HepG2 (cell line): ENCODE results near the gene TRIM8. TPM values are rescaled to one million over a fixed set of nuclear protein-coding genes. Genes with fewer than 3 reads are reported as not detected.

ENCODE experiments used
- EHMT2 ChIP-seq: fragments of 200-600 bp; sonication (generic); IDR thresholded peaks from 2 replicates; pipeline ENCODE4 v1.7.0; 2017; ENCODE audit warnings: antibody characterized with exemption, low read depth, low read length, borderline replicate concordance
- FOXA3 ChIP-seq: IDR thresholded peaks from 2 replicates; pipeline ENCODE4 v1.6.1; 2016; ENCODE audit warnings: missing genetic modification reagents, missing compliant biosample characterization
- NCOA2 ChIP-seq: sonication (generic); formaldehyde crosslinking; IDR thresholded peaks from 2 replicates; pipeline ENCODE4 v1.8.0; 2022; ENCODE audit warnings: inconsistent platforms
- NFYB ChIP-seq: sonication (generic); formaldehyde crosslinking; IDR thresholded peaks from 2 replicates; pipeline ENCODE4 v1.4.0; 2020; ENCODE audit warnings: missing genetic modification reagents
- PAX8 ChIP-seq: sonication (generic); formaldehyde crosslinking; IDR thresholded peaks from 2 replicates; pipeline ENCODE4 v1.8.0; 2022; ENCODE audit warnings: mild to moderate bottlenecking, missing genetic modification reagents, borderline replicate concordance
- TP53 ChIP-seq: sonication (generic); formaldehyde crosslinking; conservative IDR thresholded peaks from 2 replicates; pipeline ENCODE4 v1.4.0; 2020; ENCODE audit warnings: missing genetic modification reagents
- ZFP41 ChIP-seq: sonication (generic); formaldehyde crosslinking; IDR thresholded peaks from 2 replicates; pipeline ENCODE4 v1.4.0; 2020; ENCODE audit warnings: mild to moderate bottlenecking, missing genetic modification reagents, borderline replicate concordance
- ZNF709 ChIP-seq: sonication (generic); formaldehyde crosslinking; IDR thresholded peaks from 2 replicates; pipeline ENCODE4 v1.5.0; 2020; ENCODE audit warnings: mild to moderate bottlenecking, missing genetic modification reagents
- ZNF841 ChIP-seq: sonication (generic); formaldehyde crosslinking; IDR thresholded peaks from 2 replicates; pipeline ENCODE4 v1.8.1; 2023; ENCODE audit warnings: missing genetic modification reagents, borderline replicate concordance
- ZSCAN12 ChIP-seq: sonication (generic); formaldehyde crosslinking; IDR thresholded peaks from 2 replicates; pipeline ENCODE4 v1.9.0; 2021; ENCODE audit warnings: mild to moderate bottlenecking, missing genetic modification reagents
- polyA plus RNA-seq, 8 experiments: library from polyadenylated mRNA; depleted of rRNA in 3 of 8; stranded (reverse) in 7 of 8; unstranded in 1 of 8; fragments of >200 nt; fragmentation: Illumina TruSeq in 4 of 8; extraction: Trizol in 4 of 8; gene quantifications; 2 replicates each; pipeline versions ENCODE4 v1.2.1 to v1.2.3, GENCODE V29; 2011 to 2016; ENCODE audit warnings: low read depth in 4 of 8, missing spikeins in 1 of 8, mixed read lengths in 1 of 8; ENCODE audit not compliant: insufficient read depth in 1 of 8
- total RNA-seq, 5 experiments: library from RNA; depleted of rRNA; stranded (reverse); fragments of >200 nt; fragmentation: Illumina TruSeq; extraction: Trizol; gene quantifications; 2 replicates each; pipeline ENCODE4 v1.2.3, GENCODE V29; 2016; ENCODE audit warnings: low read depth in 1 of 5
- TF ChIP-seq, protein P1 (sequence below): sonication (generic); formaldehyde crosslinking; IDR thresholded peaks from 2 replicates; pipeline ENCODE4 v1.5.0; 2020; ENCODE audit warnings: mild to moderate bottlenecking, missing genetic modification reagents, borderline replicate concordance
- TF ChIP-seq, protein P2 (sequence below): sonication (generic); formaldehyde crosslinking; IDR thresholded peaks from 2 replicates; pipeline ENCODE4 v1.4.0; 2020; ENCODE audit warnings: mild to moderate bottlenecking, low read depth, missing genetic modification reagents
- TF ChIP-seq, protein P3 (sequence below): sonication (generic); formaldehyde crosslinking; IDR thresholded peaks from 2 replicates; pipeline ENCODE4 v1.5.1; 2020; ENCODE audit warnings: missing genetic modification reagents, mild to moderate bottlenecking, borderline replicate concordance
- TF ChIP-seq, protein P4 (sequence below): IDR thresholded peaks from 2 replicates; pipeline ENCODE4 v1.6.1; 2016; ENCODE audit warnings: low read depth, missing genetic modification reagents, missing compliant biosample characterization

The TRIM8 gene
- total and polyA plus RNA-seq, 2 of the 13 experiments (the other 11 are each of a cell fraction or from before 2014, with no cell fraction given), result 38.9 to 66.5 TPM

DNA sequence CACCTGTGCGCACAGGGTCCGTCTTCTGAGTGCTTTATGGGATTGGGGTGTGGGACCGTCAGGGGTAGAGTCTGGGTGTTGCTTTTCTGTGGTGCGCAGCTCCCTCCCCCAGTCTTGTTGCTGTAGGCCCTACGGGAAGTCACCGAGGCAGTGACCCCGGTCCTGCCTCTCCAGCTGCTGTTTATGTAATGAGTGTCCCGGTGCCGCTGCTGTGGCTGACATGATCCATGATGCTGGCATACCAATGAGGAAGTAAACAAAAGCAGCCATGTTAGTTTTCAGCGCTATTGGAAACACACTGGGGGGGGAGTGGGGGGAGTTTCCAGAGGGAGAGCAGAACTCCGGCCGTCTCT lies 1.1 kb downstream of the TRIM8 start (continued):
- TF ChIP-seq, protein P1, sequence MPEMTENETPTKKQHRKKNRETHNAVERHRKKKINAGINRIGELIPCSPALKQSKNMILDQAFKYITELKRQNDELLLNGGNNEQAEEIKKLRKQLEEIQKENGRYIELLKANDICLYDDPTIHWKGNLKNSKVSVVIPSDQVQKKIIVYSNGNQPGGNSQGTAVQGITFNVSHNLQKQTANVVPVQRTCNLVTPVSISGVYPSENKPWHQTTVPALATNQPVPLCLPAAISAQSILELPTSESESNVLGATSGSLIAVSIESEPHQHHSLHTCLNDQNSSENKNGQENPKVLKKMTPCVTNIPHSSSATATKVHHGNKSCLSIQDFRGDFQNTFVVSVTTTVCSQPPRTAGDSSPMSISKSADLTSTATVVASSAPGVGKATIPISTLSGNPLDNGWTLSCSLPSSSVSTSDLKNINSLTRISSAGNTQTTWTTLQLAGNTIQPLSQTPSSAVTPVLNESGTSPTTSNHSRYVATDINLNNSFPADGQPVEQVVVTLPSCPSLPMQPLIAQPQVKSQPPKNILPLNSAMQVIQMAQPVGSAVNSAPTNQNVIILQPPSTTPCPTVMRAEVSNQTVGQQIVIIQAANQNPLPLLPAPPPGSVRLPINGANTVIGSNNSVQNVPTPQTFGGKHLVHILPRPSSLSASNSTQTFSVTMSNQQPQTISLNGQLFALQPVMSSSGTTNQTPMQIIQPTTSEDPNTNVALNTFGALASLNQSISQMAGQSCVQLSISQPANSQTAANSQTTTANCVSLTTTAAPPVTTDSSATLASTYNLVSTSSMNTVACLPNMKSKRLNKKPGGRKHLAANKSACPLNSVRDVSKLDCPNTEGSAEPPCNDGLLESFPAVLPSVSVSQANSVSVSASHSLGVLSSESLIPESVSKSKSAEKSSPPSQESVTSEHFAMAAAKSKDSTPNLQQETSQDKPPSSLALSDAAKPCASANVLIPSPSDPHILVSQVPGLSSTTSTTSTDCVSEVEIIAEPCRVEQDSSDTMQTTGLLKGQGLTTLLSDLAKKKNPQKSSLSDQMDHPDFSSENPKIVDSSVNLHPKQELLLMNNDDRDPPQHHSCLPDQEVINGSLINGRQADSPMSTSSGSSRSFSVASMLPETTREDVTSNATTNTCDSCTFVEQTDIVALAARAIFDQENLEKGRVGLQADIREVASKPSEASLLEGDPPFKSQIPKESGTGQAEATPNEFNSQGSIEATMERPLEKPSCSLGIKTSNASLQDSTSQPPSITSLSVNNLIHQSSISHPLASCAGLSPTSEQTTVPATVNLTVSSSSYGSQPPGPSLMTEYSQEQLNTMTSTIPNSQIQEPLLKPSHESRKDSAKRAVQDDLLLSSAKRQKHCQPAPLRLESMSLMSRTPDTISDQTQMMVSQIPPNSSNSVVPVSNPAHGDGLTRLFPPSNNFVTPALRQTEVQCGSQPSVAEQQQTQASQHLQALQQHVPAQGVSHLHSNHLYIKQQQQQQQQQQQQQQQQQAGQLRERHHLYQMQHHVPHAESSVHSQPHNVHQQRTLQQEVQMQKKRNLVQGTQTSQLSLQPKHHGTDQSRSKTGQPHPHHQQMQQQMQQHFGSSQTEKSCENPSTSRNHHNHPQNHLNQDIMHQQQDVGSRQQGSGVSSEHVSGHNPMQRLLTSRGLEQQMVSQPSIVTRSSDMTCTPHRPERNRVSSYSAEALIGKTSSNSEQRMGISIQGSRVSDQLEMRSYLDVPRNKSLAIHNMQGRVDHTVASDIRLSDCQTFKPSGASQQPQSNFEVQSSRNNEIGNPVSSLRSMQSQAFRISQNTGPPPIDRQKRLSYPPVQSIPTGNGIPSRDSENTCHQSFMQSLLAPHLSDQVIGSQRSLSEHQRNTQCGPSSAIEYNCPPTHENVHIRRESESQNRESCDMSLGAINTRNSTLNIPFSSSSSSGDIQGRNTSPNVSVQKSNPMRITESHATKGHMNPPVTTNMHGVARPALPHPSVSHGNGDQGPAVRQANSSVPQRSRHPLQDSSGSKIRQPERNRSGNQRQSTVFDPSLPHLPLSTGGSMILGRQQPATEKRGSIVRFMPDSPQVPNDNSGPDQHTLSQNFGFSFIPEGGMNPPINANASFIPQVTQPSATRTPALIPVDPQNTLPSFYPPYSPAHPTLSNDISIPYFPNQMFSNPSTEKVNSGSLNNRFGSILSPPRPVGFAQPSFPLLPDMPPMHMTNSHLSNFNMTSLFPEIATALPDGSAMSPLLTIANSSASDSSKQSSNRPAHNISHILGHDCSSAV (CRISPR knock-in tag), result no peak
- TF ChIP-seq ZNF709 (CRISPR knock-in tag) (no peak), ZSCAN12 (no peak), PAX8 (CRISPR knock-in tag) (no peak), NCOA2 (CRISPR knock-in tag) (no peak; the same call in 1 of the 2 replicates), NFYB (CRISPR knock-in tag) (no peak), FOXA3 (CRISPR knock-in tag) (peak; percentile 67), TP53 (CRISPR knock-in tag) (0 out of 2 replicates have a peak, but pooled peaks have one; percentile 40), ZFP41 (CRISPR knock-in tag) (no peak), ZNF841 (CRISPR knock-in tag) (no peak), EHMT2 (no peak)
- TF ChIP-seq, protein P2, sequence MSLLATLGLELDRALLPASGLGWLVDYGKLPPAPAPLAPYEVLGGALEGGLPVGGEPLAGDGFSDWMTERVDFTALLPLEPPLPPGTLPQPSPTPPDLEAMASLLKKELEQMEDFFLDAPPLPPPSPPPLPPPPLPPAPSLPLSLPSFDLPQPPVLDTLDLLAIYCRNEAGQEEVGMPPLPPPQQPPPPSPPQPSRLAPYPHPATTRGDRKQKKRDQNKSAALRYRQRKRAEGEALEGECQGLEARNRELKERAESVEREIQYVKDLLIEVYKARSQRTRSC (CRISPR knock-in tag), result 0 out of 2 replicates have a peak, but pooled peaks have one; percentile 11
- TF ChIP-seq, protein P3, sequence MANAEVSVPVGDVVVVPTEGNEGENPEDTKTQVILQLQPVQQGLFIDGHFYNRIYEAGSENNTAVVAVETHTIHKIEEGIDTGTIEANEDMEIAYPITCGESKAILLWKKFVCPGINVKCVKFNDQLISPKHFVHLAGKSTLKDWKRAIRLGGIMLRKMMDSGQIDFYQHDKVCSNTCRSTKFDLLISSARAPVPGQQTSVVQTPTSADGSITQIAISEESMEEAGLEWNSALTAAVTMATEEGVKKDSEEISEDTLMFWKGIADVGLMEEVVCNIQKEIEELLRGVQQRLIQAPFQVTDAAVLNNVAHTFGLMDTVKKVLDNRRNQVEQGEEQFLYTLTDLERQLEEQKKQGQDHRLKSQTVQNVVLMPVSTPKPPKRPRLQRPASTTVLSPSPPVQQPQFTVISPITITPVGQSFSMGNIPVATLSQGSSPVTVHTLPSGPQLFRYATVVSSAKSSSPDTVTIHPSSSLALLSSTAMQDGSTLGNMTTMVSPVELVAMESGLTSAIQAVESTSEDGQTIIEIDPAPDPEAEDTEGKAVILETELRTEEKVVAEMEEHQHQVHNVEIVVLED (CRISPR knock-in tag), result no peak
- TF ChIP-seq, protein P4, sequence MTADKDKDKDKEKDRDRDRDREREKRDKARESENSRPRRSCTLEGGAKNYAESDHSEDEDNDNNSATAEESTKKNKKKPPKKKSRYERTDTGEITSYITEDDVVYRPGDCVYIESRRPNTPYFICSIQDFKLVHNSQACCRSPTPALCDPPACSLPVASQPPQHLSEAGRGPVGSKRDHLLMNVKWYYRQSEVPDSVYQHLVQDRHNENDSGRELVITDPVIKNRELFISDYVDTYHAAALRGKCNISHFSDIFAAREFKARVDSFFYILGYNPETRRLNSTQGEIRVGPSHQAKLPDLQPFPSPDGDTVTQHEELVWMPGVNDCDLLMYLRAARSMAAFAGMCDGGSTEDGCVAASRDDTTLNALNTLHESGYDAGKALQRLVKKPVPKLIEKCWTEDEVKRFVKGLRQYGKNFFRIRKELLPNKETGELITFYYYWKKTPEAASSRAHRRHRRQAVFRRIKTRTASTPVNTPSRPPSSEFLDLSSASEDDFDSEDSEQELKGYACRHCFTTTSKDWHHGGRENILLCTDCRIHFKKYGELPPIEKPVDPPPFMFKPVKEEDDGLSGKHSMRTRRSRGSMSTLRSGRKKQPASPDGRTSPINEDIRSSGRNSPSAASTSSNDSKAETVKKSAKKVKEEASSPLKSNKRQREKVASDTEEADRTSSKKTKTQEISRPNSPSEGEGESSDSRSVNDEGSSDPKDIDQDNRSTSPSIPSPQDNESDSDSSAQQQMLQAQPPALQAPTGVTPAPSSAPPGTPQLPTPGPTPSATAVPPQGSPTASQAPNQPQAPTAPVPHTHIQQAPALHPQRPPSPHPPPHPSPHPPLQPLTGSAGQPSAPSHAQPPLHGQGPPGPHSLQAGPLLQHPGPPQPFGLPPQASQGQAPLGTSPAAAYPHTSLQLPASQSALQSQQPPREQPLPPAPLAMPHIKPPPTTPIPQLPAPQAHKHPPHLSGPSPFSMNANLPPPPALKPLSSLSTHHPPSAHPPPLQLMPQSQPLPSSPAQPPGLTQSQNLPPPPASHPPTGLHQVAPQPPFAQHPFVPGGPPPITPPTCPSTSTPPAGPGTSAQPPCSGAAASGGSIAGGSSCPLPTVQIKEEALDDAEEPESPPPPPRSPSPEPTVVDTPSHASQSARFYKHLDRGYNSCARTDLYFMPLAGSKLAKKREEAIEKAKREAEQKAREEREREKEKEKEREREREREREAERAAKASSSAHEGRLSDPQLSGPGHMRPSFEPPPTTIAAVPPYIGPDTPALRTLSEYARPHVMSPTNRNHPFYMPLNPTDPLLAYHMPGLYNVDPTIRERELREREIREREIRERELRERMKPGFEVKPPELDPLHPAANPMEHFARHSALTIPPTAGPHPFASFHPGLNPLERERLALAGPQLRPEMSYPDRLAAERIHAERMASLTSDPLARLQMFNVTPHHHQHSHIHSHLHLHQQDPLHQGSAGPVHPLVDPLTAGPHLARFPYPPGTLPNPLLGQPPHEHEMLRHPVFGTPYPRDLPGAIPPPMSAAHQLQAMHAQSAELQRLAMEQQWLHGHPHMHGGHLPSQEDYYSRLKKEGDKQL (CRISPR knock-in tag), result no peak
